T-helper 2 cell (primary cell): ENCODE data around the gene GIMAP7.
A peak's percentile ranks its signal among the peaks of the same experiment; 100 is the strongest.
"Not testable (repeated sequence)": the region's sequence is repeated elsewhere in the genome, so short reads cannot be mapped to it uniquely, and the experiment has no call there.

Experiments used
- DNase-seq, 5 experiments: peaks; one replicate each; pipeline versions ENCODE4 v3.0.0 to v3.0.0-alpha.2; 2012 to 2022
- total RNA-seq, 2 donors: gene quantifications; one replicate each; lab custom pipeline; 2026; lab: John Stamatoyannopoulos, UW

GIMAP7 gene
- 24.6 to 78.3 reads per million in 2 donors for total RNA-seq

DNA sequence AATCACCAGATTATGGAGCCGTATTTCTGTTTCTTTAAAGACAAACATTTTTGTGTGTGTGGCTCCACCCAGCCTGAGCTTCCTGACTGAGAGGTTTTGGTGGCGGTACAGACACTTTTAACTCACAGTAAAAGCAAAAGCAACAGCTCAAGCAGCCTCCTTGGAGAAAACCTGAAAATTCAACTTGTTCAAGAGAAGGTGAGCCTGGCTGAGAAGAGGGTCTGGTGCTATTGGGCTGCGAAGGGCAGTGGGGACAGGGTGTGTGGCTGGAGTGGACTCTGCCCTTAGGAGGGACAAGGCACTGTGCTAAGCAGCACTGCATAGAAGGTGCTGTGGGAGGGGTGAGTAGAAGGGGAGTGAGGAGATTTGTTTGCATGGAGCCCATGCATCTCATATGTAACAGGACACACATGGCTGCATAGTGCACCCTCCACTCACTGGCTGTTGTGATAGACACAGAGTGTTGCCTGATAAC lies at the start of gene GIMAP7:
GIMAP7 (plus strand) TSS at position 125 of the 475 bp plus-strand sequence. CDS start 5,103 bp downstream, outside the sequence.
- DNase-seq = peak in 4 of 5 experiments; percentile 22 to 87 (median 42)

DNA sequence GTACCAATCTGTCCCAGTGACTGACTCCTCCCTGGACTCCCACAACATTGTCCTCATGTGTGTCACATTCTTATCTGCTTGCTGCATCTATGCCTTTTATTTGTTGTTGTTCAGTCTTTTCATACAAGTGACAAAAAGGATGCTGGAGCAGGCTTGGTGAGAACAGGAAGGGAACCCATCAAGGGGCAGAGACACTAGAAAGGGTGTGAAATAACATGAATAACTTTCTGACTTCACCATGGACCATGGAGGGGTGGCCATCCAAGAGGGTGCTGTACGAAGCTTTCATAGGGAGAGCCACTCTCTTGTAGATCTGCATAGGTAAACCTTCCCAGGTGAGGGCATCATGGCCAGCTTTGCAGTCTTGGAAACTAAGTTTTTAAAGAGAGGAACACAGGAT lies 49.7 kb upstream of the GIMAP7 start:
- no peak for DNase-seq

DNA sequence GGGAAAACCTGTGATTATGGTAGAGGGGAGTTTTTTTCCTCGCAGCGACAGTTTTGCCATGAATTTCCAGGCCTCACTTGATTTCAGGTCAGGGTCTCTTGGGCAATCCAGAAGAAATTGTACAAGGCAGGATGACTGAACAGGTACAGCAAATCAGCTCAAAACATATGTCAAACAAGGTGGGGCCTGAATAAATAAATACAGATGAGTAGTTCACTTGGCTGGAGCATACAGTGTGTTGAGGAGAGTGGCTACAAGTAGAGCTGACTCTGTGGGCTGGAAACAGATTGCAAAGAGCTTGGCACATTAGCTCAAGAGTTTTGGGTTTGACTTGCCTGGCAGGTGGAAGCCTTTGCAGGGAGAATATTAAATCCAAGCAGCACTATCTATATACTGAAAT lies 49.3 kb upstream of the GIMAP7 start:
- no peak for DNase-seq

DNA sequence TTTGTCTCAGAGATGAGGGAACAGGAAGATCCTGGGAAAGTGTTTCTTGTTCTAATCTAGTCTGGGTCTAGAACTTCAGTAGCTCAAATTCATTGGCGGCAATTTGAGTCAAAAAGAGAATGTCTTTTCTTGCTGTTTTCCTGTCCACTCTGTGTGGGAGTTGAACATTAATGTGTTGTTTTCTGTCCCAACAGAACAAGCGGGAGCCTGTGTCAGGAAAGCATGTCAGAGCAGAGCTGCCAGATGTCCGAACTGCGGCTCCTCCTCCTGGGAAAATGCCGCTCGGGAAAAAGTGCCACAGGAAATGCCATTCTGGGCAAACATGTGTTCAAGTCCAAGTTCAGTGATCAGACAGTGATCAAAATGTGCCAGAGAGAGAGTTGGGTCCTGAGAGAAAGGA lies 48.2 kb upstream of the GIMAP7 start:
- no peak for DNase-seq

DNA sequence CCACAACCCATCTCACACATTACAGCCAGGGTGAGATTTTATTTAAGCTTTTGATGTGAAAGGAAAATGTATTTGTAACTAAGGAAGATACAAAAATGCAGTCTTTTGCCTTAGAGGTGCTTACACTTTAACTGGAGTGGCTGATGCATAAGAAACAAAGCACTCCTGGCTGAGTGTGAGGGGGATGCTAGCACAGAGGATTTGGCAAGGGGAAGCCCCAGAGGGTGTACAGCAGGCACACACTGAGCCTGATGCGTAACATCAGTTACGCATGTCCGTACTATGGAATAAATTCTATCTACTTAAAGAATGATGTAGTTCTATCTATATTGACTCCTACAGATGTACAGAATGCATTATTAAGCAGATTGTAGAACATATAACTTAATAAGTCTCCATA lies 46.4 kb upstream of the GIMAP7 start:
- DNase-seq = no peak

DNA sequence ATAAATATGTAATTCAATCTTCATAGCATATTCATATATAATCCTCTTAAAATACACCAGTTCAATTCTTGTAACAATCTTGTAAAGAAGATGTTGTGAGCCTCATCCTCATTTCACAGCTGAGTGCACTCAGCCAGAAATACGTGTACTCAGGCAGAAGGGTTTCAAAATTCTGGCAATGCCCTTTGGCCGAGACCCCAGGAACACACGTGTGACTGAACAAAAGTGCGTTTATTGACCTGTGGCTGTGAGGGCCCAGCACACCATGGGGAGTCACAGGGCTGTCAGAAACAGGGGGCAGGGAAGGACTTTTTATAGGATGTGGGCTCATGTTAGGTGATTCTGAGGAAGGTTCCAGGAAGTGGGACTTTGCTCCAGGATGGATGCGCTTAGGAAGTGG lies 42.8 kb upstream of the GIMAP7 start:
- DNase-seq = no peak

DNA sequence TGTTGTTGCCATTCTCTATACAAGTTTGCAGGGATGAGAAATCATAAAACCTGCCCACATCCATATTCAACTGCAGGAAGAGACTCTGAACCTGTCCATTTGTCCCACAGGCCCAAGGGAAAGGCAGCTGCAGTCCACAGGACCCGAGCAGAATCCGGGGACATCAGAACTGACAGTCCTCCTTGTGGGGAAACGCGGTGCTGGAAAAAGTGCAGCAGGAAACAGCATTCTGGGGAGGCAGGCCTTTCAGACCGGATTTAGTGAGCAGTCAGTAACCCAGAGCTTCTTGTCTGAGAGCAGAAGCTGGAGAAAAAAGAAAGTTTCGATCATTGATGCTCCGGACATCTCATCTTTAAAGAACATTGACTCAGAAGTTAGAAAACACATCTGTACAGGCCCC lies 40.8 kb upstream of the GIMAP7 start:
- no peak for DNase-seq

DNA sequence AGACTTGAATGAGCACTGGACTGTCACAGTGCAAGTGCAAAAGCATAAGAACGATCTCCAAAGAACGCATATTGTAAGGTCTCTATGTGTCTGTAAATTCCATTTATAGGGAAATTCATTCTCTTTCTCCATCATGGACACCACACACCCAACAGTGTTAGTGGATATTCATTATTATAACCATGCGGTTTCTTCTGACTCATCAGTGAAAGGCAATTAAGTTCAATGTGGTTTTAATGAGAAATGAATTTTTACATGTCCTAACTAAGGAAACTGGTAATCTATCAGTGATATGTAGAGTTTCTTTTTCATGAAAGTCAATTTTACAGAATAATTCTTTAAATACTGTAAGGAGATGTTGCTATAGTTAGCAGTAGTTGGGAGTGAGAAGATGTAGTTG lies 38.4 kb upstream of the GIMAP7 start:
- DNase-seq = peak in 1 of 5 experiments; percentile 35

DNA sequence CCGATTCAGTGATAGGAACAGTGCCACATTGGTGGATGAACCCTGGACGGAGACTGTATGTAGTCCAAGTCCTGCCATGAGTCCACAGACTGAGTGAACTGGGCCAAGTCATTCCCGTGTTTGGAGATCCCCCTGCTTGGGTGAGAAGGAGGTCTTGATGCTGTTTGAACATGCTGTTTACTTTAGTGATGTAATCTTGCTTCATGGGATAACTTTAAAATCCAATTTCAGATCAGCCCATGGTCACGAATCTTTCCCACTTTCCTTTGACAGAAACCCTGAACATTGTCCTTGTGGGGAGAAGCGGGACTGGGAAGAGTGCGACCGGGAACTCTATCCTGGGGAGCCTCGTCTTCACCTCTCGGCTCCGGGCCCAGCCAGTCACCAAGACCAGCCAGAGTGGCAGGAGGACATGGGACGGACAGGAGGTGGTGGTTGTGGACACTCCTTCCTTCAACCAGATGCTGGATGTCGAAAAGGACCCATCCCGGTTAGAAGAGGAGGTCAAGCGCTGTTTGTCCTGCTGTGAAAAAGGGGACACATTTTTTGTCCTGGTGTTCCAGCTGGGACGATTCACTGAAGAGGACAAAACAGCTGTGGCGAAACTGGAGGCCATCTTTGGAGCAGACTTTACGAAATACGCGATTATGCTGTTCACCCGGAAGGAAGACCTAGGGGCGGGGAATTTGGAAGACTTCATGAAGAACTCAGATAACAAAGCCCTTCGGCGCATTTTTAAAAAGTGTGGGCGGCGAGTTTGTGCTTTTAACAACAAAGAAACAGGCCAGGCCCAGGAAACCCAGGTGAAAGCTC lies 37.6 kb upstream of the GIMAP7 start:
- peak in 3 of 5 experiments; percentile 22 to 28 (median 26) for DNase-seq

DNA sequence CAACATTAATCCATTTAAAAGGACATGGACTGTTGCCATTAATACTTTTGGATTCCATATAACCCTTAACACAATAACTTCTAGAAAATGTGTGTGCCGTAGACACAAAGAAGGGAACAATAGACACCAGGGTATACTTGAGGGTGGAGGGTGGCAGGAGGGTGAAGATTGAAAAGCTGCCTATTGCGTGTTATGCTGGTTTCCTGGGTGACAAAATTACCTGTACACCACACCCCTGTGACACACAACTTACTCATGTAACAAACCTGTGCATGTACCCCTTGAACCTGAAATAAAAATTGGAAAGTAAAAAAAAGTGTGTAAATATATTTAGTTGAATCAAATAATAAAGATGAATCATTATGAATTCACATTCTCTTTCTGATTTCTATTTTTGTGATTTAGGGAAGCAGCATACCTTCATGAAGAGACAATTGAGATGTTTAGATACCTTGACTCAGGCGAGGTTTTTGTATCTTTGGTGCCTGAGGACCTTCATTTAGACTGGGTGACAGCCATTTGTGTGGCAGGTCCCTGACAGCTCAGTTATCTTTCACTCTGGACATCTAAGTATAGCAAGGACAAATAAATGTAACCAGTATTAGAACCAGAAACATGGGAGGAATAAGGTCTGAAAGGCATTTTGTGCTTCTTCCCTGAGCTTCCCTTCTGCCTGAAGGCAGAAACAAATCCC lies 35.5 kb upstream of the GIMAP7 start:
- peak in 2 of 5 experiments; percentile 39 to 45 for DNase-seq

DNA sequence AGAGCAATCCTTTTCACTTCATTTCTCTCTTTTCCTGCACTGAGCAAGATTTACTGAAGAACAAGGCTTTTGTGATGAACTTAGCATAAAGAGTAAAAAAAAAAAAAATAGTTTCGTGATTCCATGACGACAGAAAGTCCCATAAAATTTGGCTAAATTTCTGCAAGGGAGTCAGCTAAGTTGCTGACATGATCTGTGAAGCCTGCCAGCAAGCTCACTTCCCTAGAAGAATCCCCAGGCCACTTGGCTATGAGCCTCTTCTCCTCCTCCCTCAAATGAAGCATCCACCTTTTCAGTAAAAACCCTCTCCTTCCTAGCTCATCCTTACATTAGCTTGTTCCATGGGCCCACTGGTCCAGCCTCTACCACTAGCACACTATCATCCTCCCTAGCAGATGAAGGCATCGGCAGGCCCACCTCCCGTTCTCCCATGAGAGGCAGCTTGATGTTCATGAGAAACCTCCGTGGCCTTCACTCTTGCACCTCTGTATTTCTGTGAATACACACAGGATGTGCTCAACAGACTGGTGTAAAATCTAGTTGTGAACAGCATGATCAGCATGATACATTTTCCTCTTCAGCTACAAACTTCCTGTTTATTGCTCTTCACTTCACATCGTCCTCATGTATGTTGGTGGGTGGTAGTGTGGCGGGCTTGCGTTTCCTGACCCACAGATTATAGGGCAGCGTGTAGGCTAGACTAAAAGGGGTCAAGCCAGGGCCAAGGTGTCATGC lies 33.3 kb upstream of the GIMAP7 start:
- peak in 2 of 5 experiments; percentile 78 to 89 for DNase-seq

DNA sequence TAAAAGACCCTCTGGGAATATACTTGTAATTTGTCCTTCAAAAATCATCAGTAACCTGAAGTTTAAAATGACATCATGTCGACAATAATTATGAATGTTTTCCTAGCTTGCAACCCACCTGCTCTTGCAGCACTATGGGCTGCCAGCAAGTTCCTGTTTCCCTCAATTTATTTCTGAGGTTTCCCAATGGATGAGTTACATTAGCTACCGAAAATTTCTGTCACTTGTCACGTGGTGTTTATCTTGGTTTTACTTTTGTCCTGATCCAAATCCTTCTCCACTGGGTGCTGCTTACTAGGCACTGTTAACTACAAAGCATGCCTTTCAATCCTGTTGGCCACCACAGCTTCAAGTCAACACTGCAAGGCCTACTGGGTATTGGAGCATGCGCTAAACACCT lies 32.8 kb upstream of the GIMAP7 start:
- DNase-seq = no peak

DNA sequence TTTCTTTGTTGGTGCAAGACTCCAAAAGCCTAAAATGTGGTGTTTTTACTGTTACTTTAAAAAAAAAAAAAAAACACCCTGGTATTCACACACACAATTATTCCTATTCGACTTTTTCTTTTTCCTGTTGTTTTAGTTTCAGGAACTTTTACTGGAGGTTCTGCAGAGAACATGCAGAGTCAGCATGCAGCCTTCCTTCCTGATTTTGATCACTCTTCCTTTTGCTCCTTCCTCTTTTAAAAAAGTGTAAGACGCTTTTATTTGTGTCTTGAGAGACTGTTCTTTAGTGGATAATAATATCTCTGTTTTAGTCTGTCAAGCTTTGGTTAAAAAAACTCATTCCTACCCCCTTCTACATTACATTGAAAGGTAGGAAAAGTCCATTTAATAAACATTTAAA lies 31.2 kb upstream of the GIMAP7 start:
- DNase-seq = not testable (repeated sequence)

DNA sequence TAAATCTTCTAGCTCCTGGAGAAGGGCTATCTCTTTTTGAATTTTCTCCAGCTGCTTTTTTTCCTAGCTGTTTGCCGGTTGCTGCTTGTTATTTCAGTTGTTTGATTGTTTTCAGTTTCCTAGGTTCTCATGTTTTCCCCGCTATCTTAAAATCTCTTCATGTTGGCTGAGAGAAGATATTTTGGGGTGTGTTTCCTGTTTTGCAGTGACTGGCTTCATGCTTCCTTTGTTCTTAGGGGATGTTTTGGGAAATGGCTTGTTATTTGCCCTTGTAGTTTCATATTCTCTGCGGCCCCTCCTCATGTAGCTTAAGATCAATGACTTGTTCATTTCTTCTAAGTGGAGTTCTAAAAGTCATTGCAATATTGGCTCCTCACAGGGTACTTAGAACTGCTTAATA lies 30.6 kb upstream of the GIMAP7 start:
- peak in 2 of 5 experiments; percentile 33 to 60 for DNase-seq

DNA sequence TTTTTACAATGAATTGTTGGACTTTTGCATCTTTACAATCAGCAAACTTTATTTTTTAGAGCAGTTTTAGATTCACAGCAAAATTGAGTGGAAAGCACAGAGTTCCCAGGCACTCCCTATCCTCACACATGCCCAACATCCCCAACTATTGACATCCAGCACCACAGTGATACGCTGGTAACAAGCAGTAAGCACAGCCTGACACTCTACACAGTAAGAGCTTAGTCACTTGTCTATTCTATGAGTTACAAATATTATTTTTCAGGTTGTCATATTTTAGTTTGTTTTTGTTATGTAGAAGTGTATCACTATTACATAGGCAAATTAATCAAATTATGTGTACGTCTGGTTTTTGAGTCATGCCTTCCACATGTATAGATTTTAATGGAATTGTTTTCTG lies 27.0 kb upstream of the GIMAP7 start:
- DNase-seq = no peak

DNA sequence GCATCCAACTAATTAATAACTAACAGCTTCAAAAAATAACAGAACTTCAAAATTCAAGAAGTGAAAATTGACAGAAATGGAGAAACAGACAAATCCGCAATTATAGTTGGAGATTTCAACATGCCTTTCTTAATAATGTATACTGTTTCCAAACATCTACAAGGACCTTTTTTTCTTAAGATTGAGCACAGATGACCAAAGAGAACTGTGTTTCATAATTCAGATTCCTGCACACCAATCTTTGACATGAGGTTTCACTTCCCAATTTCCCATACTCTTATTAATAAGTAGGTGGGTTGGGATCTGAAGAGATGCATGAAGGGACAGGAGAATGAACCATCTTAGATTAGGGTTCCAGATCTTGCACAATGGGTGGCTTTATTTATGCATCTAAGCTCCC lies 24.9 kb upstream of the GIMAP7 start:
- DNase-seq = no peak

DNA sequence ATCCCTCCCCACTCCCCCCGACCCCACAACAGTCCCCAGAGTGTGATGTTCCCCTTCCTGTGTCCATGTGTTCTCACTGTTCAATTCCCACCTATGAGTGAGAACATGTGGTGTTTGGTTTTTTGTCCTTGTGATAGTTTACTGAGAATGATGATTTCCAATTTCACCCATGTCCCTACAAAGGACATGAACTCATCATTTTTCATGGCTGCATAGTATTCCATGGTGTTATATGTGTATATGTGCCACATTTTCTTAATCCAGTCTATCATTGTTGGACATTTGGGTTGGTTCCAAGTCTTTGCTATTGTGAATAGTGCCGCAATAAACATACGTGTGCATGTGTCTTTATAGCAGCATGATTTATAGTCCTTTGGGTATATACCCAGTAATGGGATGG lies 21.2 kb upstream of the GIMAP7 start:
- not testable (repeated sequence) for DNase-seq

DNA sequence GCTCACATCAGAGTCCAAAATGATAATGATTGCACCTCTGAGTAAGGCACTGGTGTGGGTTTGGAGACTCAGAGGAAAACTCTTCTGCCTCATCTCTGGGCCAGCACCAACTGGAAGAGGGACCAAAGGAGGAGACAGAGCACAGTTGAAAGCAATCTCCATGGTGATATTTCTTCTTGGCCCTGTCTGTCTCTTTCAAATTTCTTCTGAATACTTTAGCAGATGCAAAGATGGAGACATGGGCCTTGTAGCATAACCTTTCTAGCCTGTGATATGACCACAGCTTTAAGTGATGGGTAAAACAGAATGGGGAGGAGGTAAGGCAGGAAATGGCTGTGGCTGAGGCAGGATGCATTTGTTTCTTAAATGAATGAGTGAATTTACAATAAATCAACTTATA lies 12.2 kb upstream of the GIMAP7 start:
- DNase-seq = peak in 2 of 5 experiments; percentile 43 to 93

DNA sequence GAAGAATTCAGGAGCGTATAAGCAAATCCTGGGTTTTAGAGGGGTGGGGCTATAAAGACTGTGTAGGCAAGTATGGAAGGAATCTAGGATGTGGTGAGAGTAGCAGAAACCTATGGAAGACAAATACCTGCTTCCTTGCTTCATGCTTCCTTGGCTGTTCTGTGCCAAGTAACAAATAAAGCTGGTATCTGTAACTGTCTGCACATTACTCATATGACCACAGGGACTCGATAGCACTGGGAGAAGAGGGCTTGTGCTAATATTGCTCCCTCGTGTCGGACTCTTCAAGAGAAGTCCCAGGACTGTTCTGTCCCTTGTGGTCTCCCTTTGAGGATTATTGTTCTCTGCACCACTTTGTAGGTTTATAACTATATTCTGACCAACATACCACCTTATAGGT lies 11.5 kb upstream of the GIMAP7 start:
- no peak for DNase-seq

DNA sequence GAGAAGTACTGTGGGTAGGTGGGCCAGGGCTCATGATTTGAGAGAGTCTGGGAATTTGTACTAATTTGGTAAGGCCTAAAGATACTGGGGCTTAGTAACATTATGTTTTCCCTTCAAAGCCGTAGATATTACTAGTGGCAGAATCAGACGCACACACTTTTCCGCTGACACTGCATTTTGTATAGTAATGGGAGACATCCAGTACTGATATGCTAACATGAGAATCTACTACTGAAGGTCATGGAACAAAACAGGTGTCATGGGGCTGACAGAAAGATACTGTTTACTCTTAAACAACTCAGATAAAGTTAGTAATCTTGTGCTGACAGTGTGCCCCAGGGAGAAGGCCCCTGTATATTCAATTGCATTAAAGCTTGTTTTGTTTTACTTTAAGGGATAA lies 11.1 kb upstream of the GIMAP7 start:
- DNase-seq = peak in 1 of 5 experiments; percentile 35

DNA sequence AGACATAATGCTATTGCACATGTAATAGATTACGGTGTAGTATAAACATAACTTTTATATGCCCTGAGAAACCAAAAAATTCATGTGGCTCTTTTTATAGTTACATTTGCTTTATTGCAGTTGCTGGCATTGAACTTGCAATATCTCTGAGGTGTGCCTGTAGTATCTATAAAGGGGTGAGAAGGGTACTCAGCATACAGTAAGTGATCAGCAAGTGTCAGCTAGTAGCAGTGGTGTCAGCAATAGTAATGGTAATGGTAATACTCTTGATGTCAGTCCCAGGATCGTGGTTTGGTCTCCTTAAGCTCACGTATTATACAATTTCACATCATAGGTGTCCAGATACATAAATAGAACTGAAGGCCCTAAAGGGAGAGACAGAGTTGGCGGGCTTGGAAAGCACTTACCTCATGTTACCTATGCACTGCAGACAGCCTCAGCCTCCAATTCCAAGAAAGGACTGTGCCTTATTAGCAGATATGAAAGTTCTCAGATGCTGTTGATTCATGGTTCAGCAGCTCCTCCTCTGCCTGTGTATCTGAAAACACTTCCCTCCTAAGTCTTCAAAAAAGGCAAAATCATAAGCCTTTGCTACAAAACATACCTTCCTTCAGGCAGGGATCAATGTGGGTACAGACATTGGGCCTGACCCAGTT lies 6.6 kb upstream of the GIMAP7 start:
- no peak for DNase-seq

DNA sequence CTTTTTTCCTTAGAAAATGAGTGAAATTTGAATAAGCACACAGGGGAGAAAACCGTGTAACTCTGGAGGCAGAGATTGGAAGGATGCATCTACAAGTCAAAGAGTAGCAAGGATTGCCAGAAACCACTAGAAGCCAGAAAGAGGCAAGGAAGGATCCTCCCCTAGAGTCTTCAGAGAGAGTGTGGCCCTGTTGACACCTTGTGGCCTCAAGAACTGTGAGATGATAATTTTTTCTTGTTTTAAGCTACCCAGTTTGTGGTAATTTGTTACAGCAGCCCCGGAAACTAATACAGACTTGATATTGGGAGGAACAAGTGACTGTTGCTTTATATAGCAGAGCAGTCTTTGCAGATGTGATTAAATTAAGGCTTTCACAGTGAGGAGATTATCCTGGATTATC lies 3.6 kb upstream of the GIMAP7 start:
- peak in 1 of 5 experiments; percentile 60 for DNase-seq

DNA sequence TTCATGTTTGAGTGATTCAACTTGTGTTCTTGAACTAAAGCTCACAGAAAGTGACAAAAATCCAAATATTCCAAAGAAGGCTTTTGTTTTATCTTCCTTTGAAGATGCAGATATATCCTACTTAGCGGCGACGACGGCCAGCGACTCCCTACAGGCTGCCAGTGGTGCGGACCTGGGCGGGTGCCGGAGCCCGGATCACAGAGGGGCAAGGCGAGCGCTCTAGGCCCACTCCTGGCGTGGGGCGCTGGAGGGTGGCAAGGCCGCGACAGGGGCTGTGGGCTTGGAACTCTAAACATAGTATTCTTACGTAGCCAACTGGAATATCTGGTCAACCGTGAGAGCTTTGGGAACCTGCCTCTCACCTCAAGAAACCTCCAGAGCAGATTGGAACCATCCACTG lies 914 bp upstream of the GIMAP7 start:
- no peak for DNase-seq
